Stimulated activated CD4-positive, alpha-beta T cell treated with anti-CD3 and anti-CD28 coated beads, Interleukin-1b, Interleukin-23, amount 100 ng/mL, for 4 hours (primary cell): Measurements from ENCODE around the gene TMEM167B.
"Not testable (repeated sequence)": the region's sequence is repeated elsewhere in the genome, so short reads cannot be mapped to it uniquely, and the experiment has no call there.

Source experiments
- DNase-seq, 2 donors: peaks; one replicate each; pipeline ENCODE4 v3.0.0-alpha.2; 2020; ENCODE audit warnings: low read depth in 2 of 2

TMEM167B gene

GRCh38 chr1:109090196-109091077, at the start of gene TMEM167B:
Gene TMEM167B (plus strand): TSS chr1:109090764. CDS start chr1:109090873, 109 bp downstream.
- DNase-seq = peak; percentile 74 to 75

GRCh38 chr1:109040989-109041620, 49.5 kb upstream of the TMEM167B start:
- peak in 1 of 2 donors; percentile 17 for DNase-seq

GRCh38 chr1:109041621-109042468, 48.7 kb upstream of the TMEM167B start, which contains the start of gene WDR47:
Gene WDR47 (minus strand): TSS chr1:109042102. CDS start chr1:109023512, 18,590 bp downstream.
- DNase-seq = peak; percentile 88 to 90

- no peak for DNase-seq
These were observed 45.0 kb upstream of the TMEM167B start for GRCh38 chr1:109045595-109045994.

DNA sequence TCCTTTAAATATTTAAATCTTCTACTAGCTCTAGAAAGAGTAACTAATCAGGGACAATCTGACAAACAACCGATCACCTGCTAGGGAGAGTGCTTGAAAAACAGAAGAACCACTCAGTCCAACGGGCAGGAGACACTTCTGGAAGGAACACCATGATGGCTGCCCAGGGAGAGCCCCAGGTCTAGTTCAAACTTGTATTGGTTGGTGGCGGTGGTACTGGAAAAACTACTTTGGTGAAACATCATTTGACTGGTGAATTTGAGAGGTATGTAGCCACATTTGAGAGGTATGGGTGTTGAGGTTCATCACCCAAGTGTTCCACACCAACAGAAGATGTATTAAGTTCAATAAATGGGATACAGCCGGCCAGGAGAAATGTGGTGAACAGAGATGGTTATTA, 43.9 kb upstream of the TMEM167B start:
- no peak for DNase-seq

GRCh38 chr1:109047339-109047738, 43.2 kb upstream of the TMEM167B start:
- DNase-seq = no peak

DNA sequence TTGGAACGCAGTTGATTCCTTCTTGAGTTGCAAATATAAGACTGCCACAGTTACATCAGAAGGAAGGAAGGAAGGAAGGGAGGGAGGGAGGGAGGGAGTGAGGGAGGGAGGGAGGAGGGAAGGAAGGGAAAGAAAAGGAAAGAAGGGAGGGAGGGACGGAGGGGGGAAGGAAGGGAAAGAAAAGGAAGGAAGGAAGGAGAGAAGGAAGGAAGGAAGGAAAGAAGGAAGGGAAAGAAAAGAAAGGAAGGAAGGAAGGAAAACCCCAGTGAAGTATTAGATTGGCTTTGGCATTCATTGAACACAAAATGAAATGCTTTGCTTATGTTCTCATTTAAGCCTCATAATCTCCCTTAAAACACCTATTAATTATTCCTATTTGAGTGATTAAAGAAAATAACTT, 42.2 kb upstream of the TMEM167B start:
- no peak for DNase-seq

DNA sequence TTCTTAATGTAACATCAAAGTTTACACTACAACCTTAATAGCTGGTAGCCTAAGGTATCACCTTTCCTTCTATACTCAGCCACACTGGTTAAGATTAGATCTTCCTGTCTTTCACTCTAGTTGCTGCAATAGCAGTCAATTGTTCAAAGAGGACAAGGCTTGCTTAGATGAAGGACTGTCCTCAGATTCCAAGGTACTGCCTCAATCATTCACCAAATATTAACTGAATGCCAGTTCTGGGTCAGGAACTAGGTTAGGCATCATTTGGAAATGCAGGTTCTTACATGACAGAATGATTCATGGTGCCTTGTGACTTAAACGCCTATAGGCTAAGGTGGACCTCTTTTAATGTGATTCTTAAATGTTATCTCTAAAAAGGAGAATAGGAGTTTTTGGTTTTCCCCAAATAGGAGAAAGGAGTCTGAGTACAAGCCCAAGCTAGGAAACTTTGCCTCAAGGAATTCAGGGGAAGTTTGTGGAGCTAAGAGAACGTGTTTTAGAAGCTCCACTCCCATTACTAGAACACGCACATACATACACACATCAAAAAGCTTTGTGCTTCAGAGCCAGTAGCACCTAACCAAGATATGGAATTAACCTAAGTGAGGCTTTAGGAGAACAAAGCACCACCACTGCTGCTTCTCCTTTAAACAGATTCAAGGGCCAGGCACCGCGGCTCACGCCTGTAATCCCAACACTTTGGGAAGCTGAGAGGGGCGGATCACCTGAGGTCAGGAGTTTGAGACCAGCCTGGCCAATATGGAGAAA, 40.2 kb upstream of the TMEM167B start:
- no peak for DNase-seq

GRCh38 chr1:109052145-109052544, 38.4 kb upstream of the TMEM167B start:
- DNase-seq = not testable (repeated sequence)

- DNase-seq = no peak
These were observed 34.5 kb upstream of the TMEM167B start for GRCh38 chr1:109056064-109056463.

GRCh38 chr1:109059026-109059425, 31.5 kb upstream of the TMEM167B start:
- no peak for DNase-seq

GRCh38 chr1:109060707-109061106, 29.9 kb upstream of the TMEM167B start:
- no peak for DNase-seq

DNA sequence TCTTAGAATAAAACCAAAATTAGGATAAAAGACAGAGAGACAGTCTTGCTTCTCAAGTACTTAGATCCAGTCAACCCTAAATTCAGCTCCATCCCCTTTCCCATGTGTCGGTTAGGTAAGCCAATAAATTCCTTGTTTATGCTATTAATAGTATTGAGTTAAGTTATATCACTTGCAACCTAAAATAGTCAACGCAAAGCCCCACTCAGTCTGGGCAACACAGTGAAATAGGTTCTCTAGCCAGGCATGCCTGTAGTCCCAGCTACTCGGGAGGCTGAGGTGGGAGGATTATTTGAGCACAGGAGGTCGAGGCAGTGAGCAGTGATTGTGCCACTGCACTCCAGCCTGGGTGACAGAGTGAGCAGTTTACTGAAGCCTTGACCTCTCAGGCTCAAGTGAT, 29.4 kb upstream of the TMEM167B start:
- no peak for DNase-seq

DNA sequence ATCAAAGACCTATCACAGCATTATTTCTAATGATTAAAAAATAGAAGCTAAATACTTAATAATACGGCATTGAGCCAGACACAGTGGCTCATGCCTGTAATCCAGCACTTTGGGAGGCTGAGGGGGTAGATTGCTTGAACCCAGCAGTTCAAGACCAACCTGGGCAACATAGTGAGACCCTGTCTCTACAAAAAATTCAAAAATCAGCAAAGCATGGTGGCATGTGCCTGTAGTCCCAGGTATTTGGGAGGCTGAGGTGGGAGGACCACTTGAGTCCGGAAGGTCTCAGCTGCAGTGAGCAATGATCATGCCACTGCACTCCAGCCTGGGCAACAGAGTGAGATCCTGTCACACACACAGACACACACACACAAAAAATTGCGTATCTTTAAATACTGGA, 25.4 kb upstream of the TMEM167B start:
- no peak for DNase-seq

DNA sequence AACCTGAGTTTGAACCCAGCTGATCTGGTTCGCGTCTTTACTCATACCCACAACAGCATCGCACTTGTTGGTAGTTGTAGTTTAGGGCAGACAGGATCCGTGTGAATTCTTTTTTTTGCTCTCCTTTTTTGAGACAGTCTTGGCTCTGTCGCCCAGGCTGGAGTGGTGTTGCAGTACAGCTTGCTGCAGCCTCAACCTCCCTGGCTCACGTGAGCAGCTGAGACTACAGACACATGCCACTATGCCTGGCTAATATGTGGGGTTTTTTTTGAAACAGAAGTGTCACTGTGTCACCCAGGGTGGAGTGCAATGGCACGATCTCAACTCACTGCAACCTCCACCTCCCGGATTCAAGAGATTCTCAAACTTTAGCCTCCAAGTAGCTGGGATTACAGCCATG, 22.7 kb upstream of the TMEM167B start:
- DNase-seq = no peak

DNA sequence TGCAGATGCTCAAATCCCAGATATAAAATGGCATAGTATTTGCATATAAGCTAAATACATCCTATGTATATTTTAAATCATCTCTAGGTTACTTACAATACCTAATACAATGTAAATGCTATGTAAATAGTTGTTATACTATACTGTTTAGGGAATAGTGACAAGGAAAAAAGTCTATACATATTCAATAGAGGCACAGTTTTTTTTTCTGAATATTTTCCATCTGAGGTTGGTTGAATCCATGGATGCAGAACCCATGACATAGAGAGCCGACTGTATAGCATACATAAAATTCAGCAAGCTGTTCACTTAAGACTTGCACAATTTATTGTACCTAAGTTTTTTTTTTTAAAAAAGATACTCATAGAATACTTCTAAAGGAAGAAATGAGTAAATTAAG, 21.3 kb upstream of the TMEM167B start:
- DNase-seq = no peak

DNA sequence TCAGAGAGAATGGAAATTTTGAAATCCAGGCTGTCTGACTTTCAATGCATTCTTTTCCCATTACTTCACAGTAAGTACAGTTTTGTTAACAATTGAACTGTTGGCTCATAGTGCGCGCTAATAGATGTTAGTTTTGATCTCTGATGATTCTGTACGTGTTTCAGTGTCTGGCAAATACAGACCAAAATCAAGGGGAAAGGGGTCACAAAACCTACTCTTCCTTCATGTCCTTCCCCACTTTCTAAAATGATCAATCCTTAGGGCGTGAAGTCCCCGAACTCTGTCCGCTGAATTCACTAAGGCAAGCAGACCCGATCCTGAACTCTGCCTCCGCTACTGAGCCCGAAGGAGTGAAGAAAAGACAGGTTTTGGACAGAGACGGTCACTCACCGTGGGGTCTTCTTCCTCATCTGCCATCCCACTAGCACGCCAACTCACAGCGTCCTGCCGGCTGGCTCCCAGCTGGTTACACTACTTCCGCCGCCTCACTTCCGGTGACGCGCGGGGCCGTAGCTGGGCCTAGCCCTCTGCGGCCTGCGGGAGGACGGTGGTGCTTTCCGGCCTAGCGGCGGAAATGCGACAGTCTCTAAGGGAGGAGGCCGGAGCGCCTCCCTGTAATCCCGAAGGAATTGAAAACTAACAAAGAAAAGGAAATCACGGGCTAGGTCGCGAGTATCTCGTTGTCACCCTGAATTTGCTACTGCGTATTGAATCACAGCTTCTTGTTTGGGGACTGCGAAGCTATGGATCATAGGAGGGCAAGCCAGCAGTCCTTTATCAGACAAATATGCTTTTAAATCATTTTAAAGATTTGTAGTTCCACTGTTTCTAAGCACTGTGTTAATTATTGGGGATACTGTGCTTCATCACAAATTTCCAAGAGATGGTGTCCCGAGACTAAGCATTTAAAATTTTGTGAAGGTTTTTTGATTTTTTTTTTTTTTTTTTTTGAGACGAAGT, 14.8 kb upstream of the TMEM167B start, which contains the start of gene TAF13:
Gene TAF13, minus strand, starts transcription at position 473 of the 960 bp plus-strand sequence. Its CDS starts 56 bp downstream, at position 417.
- peak; percentile 66 to 76 for DNase-seq

GRCh38 chr1:109078317-109078716, 12.2 kb upstream of the TMEM167B start:
- DNase-seq = no peak

GRCh38 chr1:109079240-109079622, 11.3 kb upstream of the TMEM167B start:
- DNase-seq = no peak
